Naive B cell (primary cell): ENCODE data around the gene ATP2B1. TPM values are rescaled to one million over a fixed set of nuclear protein-coding genes. Genes with fewer than 3 reads are reported as not detected.

Experiments used
- ATAC-seq, 2 donors: fragments of 150-1000 bp; cut with Tn5 transposase; 2 replicates each; pipeline ENCODE4 v1.10.0; 2021; ENCODE audit warnings: low read depth in 2 of 2, mild to moderate bottlenecking in 2 of 2, moderate library complexity in 2 of 2
- DNase-seq: peaks from one replicate; pipeline ENCODE4 v3.0.0; 2022
- H3K27ac Mint-ChIP-seq, 6 donors: one replicate each; pipeline ENCODE4 v1.8.0; 2020 to 2022; ENCODE audit warnings: mild to moderate bottlenecking in 6 of 6, mixed read lengths in 6 of 6, moderate library complexity in 5 of 6, inconsistent platforms in 2 of 6
- H3K27me3 Mint-ChIP-seq, 3 donors: one replicate each; pipeline ENCODE4 v1.8.0; 2021 to 2022; ENCODE audit warnings: mixed read lengths in 3 of 3, mild to moderate bottlenecking in 1 of 3
- H3K36me3 Mint-ChIP-seq, 2 donors: one replicate each; pipeline ENCODE4 v1.8.0; 2020 to 2022; ENCODE audit warnings: mixed read lengths in 2 of 2, inconsistent platforms in 1 of 2, mild to moderate bottlenecking in 1 of 2
- H3K4me1 Mint-ChIP-seq, 3 donors: one replicate each; pipeline ENCODE4 v1.8.0; 2020 to 2022; ENCODE audit warnings: mixed read lengths in 3 of 3, inconsistent platforms in 1 of 3, mild to moderate bottlenecking in 1 of 3, moderate library complexity in 1 of 3
- H3K4me3 Mint-ChIP-seq, 8 donors: one replicate each; pipeline ENCODE4 v1.8.0; 2020 to 2022; ENCODE audit warnings: mild to moderate bottlenecking in 8 of 8, mixed read lengths in 8 of 8, moderate library complexity in 8 of 8, inconsistent platforms in 2 of 8
- H3K9me3 Mint-ChIP-seq, 7 donors: one replicate each; pipeline ENCODE4 v1.8.0; 2020 to 2022; ENCODE audit warnings: mixed read lengths in 7 of 7, mild to moderate bottlenecking in 5 of 7, inconsistent platforms in 2 of 7, moderate library complexity in 1 of 7
- polyA plus RNA-seq, 6 donors: library from polyadenylated mRNA; unstranded; fragments of 300-500 nt; fragmentation: Illumina TruSeq; gene quantifications; one replicate each; pipeline ENCODE4 v1.2.3, GENCODE V29; 2021; ENCODE audit warnings: low read depth in 6 of 6

ATP2B1 gene
- polyA plus RNA-seq, 6 donors from 2014 or later, result 92.2 to 113 (median 103) TPM

- no peak overlapping the region for H3K27ac Mint-ChIP-seq
- H3K4me3 Mint-ChIP-seq, result peak overlapping the region in 1 of 8 donors; percentile 27
- H3K36me3 Mint-ChIP-seq, result peaks cover 12 to 21% of the 10 kb centered on the region in 2 donors
- H3K9me3 Mint-ChIP-seq, result peaks cover 0 to 24% (median 5%) of the 10 kb centered on the region in 7 donors
- no peaks in the 10 kb centered on the region for H3K27me3 Mint-ChIP-seq
- DNase-seq, result no peak
- no peak for ATAC-seq
- peaks cover 5 to 17% (median 6%) of the 10 kb centered on the region in 3 donors for H3K4me1 Mint-ChIP-seq
Observed at GRCh38 chr12:89733579-89734201, 25.1 kb upstream of the ATP2B1 start.

- H3K9me3 Mint-ChIP-seq, result peaks cover 0 to 18% (median 4%) of the 10 kb centered on the region in 7 donors
- peaks cover 12 to 15% of the 10 kb centered on the region in 2 donors for H3K36me3 Mint-ChIP-seq
- ATAC-seq, result no peak
- peaks cover 5 to 17% (median 6%) of the 10 kb centered on the region in 3 donors for H3K4me1 Mint-ChIP-seq
- DNase-seq, result no peak
- H3K27me3 Mint-ChIP-seq, result no peaks in the 10 kb centered on the region
- H3K27ac Mint-ChIP-seq, result peak overlapping the region in 3 of 6 donors; percentile 33 to 94 (median 47)
- no peak overlapping the region for H3K4me3 Mint-ChIP-seq
Observed at GRCh38 chr12:89732522-89732921, 23.9 kb upstream of the ATP2B1 start.

GRCh38 chr12:89731614-89732013 lies 23.0 kb upstream of the ATP2B1 start:
- Mint-ChIP-seq H3K36me3 (peaks cover 12 to 14% of the 10 kb centered on the region in 2 donors), H3K27me3 (no peaks in the 10 kb centered on the region), H3K4me1 (peaks cover 5 to 17% (median 6%) of the 10 kb centered on the region in 3 donors), H3K4me3 (no peak overlapping the region), H3K27ac (peak overlapping the region in 2 of 6 donors; percentile 2 to 33), H3K9me3 (peaks cover 0 to 18% (median 4%) of the 10 kb centered on the region in 7 donors)
- no peak for ATAC-seq
- DNase-seq, result no peak

GRCh38 chr12:89731089-89731488 lies 22.5 kb upstream of the ATP2B1 start:
- Mint-ChIP-seq H3K36me3 (peaks cover 12% of the 10 kb centered on the region in 2 donors), H3K9me3 (peaks cover 0 to 18% (median 4%) of the 10 kb centered on the region in 7 donors), H3K27ac (peak overlapping the region in 2 of 6 donors; percentile 2 to 56), H3K4me3 (no peak overlapping the region), H3K4me1 (peaks cover 3 to 13% (median 5%) of the 10 kb centered on the region in 3 donors), H3K27me3 (no peaks in the 10 kb centered on the region)
- no peak for DNase-seq
- ATAC-seq, result no peak

- Mint-ChIP-seq H3K27ac (peak overlapping the region in 2 of 6 donors; percentile 55 to 69), H3K36me3 (peaks cover 5 to 6% of the 10 kb centered on the region in 2 donors), H3K27me3 (no peaks in the 10 kb centered on the region), H3K4me1 (peaks cover 0 to 7% (median 5%) of the 10 kb centered on the region in 3 donors), H3K9me3 (peaks cover 0 to 12% (median 4%) of the 10 kb centered on the region in 7 donors), H3K4me3 (no peak overlapping the region)
- DNase-seq, result no peak
- no peak for ATAC-seq
Observed at GRCh38 chr12:89729946-89730459, 21.4 kb upstream of the ATP2B1 start.

- Mint-ChIP-seq H3K27ac (peak overlapping the region in 3 of 6 donors; percentile 21 to 89 (median 39)), H3K4me1 (peaks cover 18 to 37% (median 20%) of the 10 kb centered on the region in 3 donors), H3K27me3 (no peaks in the 10 kb centered on the region), H3K36me3 (peaks cover 0 to under 1% of the 10 kb centered on the region in 2 donors), H3K4me3 (no peak overlapping the region), H3K9me3 (peaks cover 0 to 6% (median 0%) of the 10 kb centered on the region in 7 donors)
- no peak for ATAC-seq
- no peak for DNase-seq
Observed at GRCh38 chr12:89723276-89723675, 14.6 kb upstream of the ATP2B1 start.

GRCh38 chr12:89721291-89721987 lies 12.8 kb upstream of the ATP2B1 start:
- Mint-ChIP-seq H3K4me1 (peaks cover 25 to 38% (median 33%) of the 10 kb centered on the region in 3 donors), H3K9me3 (peaks cover 0 to 10% (median 3%) of the 10 kb centered on the region in 7 donors), H3K4me3 (peak overlapping the region; percentile 46 to 84 (median 58)), H3K27ac (peak overlapping the region; percentile 80 to 96 (median 89)), H3K27me3 (no peaks in the 10 kb centered on the region), H3K36me3 (peaks cover 5 to 9% of the 10 kb centered on the region in 2 donors)
- DNase-seq, result peak; percentile 67
- ATAC-seq, result peak; percentile 97 to 98

- Mint-ChIP-seq H3K9me3 (peaks cover 7 to 21% (median 10%) of the 10 kb centered on the region in 7 donors), H3K4me1 (peaks cover 29 to 40% (median 38%) of the 10 kb centered on the region in 3 donors), H3K27ac (peak overlapping the region in 3 of 6 donors; percentile 33 to 92 (median 89)), H3K36me3 (peaks cover 21 to 32% of the 10 kb centered on the region in 2 donors), H3K27me3 (no peaks in the 10 kb centered on the region), H3K4me3 (no peak overlapping the region)
- no peak for DNase-seq
- no peak for ATAC-seq
Observed at GRCh38 chr12:89717759-89718523, 9.3 kb upstream of the ATP2B1 start.

- Mint-ChIP-seq H3K9me3 (peaks cover 7 to 21% (median 10%) of the 10 kb centered on the region in 7 donors), H3K27ac (no peak overlapping the region)
- DNase-seq, result no peak
Observed at GRCh38 chr12:89712706-89713105, 4.1 kb upstream of the ATP2B1 start.

GRCh38 chr12:89710873-89711750 lies 2.5 kb upstream of the ATP2B1 start:
- DNase-seq, result no peak
- peaks cover 7 to 12% (median 9%) of the 10 kb centered on the region in 7 donors for H3K9me3 Mint-ChIP-seq
- H3K4me3 Mint-ChIP-seq, result peak overlapping the region; percentile 92 to 99 (median 95)
- H3K36me3 Mint-ChIP-seq, result peaks cover 16 to 31% of the 10 kb centered on the region in 2 donors
- H3K27ac Mint-ChIP-seq, result peak overlapping the region in 5 of 6 donors; percentile 23 to 99 (median 98)
- H3K27me3 Mint-ChIP-seq, result no peaks in the 10 kb centered on the region
- ATAC-seq, result no peak
- H3K4me1 Mint-ChIP-seq, result peaks cover 20 to 30% (median 24%) of the 10 kb centered on the region in 3 donors

More at GRCh38 chr12:89712706-89713105, 4.1 kb upstream of the ATP2B1 start:
- Mint-ChIP-seq H3K36me3 (peaks cover 20 to 37% of the 10 kb centered on the region in 2 donors), H3K4me1 (peaks cover 17% of the 10 kb centered on the region in 3 donors), H3K4me3 (peak overlapping the region in 1 of 8 donors; percentile 64), H3K27me3 (no peaks in the 10 kb centered on the region)
- no peak for ATAC-seq

- H3K27me3 Mint-ChIP-seq, result no peaks in the 10 kb centered on the region
Observed at GRCh38 chr12:89709995-89710872, 1.6 kb upstream of the ATP2B1 start.

More at GRCh38 chr12:89709995-89710872, 1.6 kb upstream of the ATP2B1 start:
- Mint-ChIP-seq H3K4me3 (peak overlapping the region; percentile 92 to 99 (median 95)), H3K4me1 (peaks cover 27 to 38% (median 30%) of the 10 kb centered on the region in 3 donors), H3K36me3 (peaks cover 16 to 25% of the 10 kb centered on the region in 2 donors), H3K9me3 (peaks cover 4 to 8% (median 6%) of the 10 kb centered on the region in 7 donors), H3K27ac (peak overlapping the region; percentile 97 to 99 (median 98))
- no peak for ATAC-seq
- no peak for DNase-seq
